ENCODE results near the gene PPP1R26. TPM values are rescaled to one million over a fixed set of nuclear protein-coding genes. Genes with fewer than 3 reads are reported as not detected.

The PPP1R26 gene
- total RNA-seq, 4 donors from 2014 or later = 21.5 to 26.5 (median 25.0) TPM

GRCh38 chr9:135473972-135474543 is 5.5 kb upstream of the PPP1R26 start:
- in situ Hi-C loops (cut with MboI; ENCODE audit: low pct_ligation_motif_present in 1 of 4, low pct_unique_long_range_greater_than_20kb in 1 of 4, low sequenced_read_pairs in 3 of 4) = no loop called here
- DNase-seq = no peak
- Histone ChIP-seq H3K4me1 (peaks cover 0 to 5% (median 2%) of the 10 kb centered on the region in 4 donors), H3K27ac (no peak overlapping the region), H3K36me3 (no peaks in the 10 kb centered on the region), H3K27me3 (no peaks in the 10 kb centered on the region), H3K4me3 (no peak overlapping the region), H3K9me3 (no peaks in the 10 kb centered on the region)
- 83% methylated on average over 12 of the region's 12 CpGs; no CpG with 5 or more reads in 1 of the 2 donors for WGBS, 2 donors (ENCODE audit: low coverage in 1 of 2)
- intact Hi-C loops (cut with DNase I; ENCODE audit: low total_unique reads) = no loop called here
- TF ChIP-seq POLR2AphosphoS5 (IDR thresholded peaks at IDR 0.05) = no peak
- TF ChIP-seq CTCF (IDR thresholded peaks at IDR 0.05) = no peak
- TF ChIP-seq POLR2A (IDR thresholded peaks at IDR 0.05) = no peak
- TF ChIP-seq EP300 (IDR thresholded peaks at IDR 0.05; ENCODE audit: low read depth) = no peak

- WGBS, 2 donors (ENCODE audit: low coverage in 1 of 2) = 41 to 80% methylated on average over 2 to 12 of the region's 12 CpGs
- H3K27me3 ChIP-seq = no peaks in the 10 kb centered on the region
- no peak for DNase-seq
- no peak overlapping the region for H3K27ac ChIP-seq
- H3K4me3 ChIP-seq = no peak overlapping the region
- no peaks in the 10 kb centered on the region for H3K36me3 ChIP-seq
- in situ Hi-C loops (cut with MboI; ENCODE audit: low pct_ligation_motif_present in 1 of 4, low pct_unique_long_range_greater_than_20kb in 1 of 4, low sequenced_read_pairs in 3 of 4) (no loop called here), intact Hi-C loops (cut with DNase I; ENCODE audit: low total_unique reads) (no loop called here)
- H3K4me1 ChIP-seq = peaks cover 0 to 6% (median 3%) of the 10 kb centered on the region in 4 donors
- no peaks in the 10 kb centered on the region for H3K9me3 ChIP-seq
- TF ChIP-seq CTCF (IDR thresholded peaks at IDR 0.05) (no peak), POLR2A (IDR thresholded peaks at IDR 0.05) (no peak), POLR2AphosphoS5 (IDR thresholded peaks at IDR 0.05) (no peak), EP300 (IDR thresholded peaks at IDR 0.05; ENCODE audit: low read depth) (no peak)
These were observed 4.7 kb upstream of the PPP1R26 start for GRCh38 chr9:135474915-135475314.

GRCh38 chr9:135476561-135477355 is 2.8 kb upstream of the PPP1R26 start:
- Histone ChIP-seq H3K36me3 (no peaks in the 10 kb centered on the region), H3K4me3 (no peak overlapping the region), H3K4me1 (peaks cover 3 to 17% (median 12%) of the 10 kb centered on the region in 4 donors), H3K9me3 (no peaks in the 10 kb centered on the region), H3K27ac (no peak overlapping the region), H3K27me3 (no peaks in the 10 kb centered on the region)
- TF ChIP-seq EP300 (IDR thresholded peaks at IDR 0.05; ENCODE audit: low read depth) (no peak), POLR2A (IDR thresholded peaks at IDR 0.05) (no peak), CTCF (IDR thresholded peaks at IDR 0.05) (no peak), POLR2AphosphoS5 (IDR thresholded peaks at IDR 0.05) (no peak)
- no peak for DNase-seq
- WGBS, 2 donors (ENCODE audit: low coverage in 1 of 2) = 87 to 88% methylated on average over 2 to 10 of the region's 10 CpGs
- intact Hi-C loops (cut with DNase I; ENCODE audit: low total_unique reads) (no loop called here), in situ Hi-C loops (cut with MboI; ENCODE audit: low pct_ligation_motif_present in 1 of 4, low pct_unique_long_range_greater_than_20kb in 1 of 4, low sequenced_read_pairs in 3 of 4) (no loop called here)

- Histone ChIP-seq H3K4me3 (no peak overlapping the region), H3K4me1 (peaks cover 3 to 22% (median 12%) of the 10 kb centered on the region in 4 donors), H3K36me3 (no peaks in the 10 kb centered on the region), H3K27ac (peak overlapping the region in 1 of 4 donors; percentile 87), H3K27me3 (no peaks in the 10 kb centered on the region), H3K9me3 (no peaks in the 10 kb centered on the region)
- in situ Hi-C loops (cut with MboI; ENCODE audit: low pct_ligation_motif_present in 1 of 4, low pct_unique_long_range_greater_than_20kb in 1 of 4, low sequenced_read_pairs in 3 of 4) = no loop called here
- TF ChIP-seq POLR2A (IDR thresholded peaks at IDR 0.05) (no peak), POLR2AphosphoS5 (IDR thresholded peaks at IDR 0.05) (no peak), EP300 (IDR thresholded peaks at IDR 0.05; ENCODE audit: low read depth) (no peak), CTCF (IDR thresholded peaks at IDR 0.05) (no peak)
- intact Hi-C loops (cut with DNase I; ENCODE audit: low total_unique reads) = no loop called here
- WGBS, 2 donors (ENCODE audit: low coverage in 1 of 2) = 78 to 83% methylated on average over 2 to 10 of the region's 10 CpGs
- no peak for DNase-seq
These were observed 1.4 kb upstream of the PPP1R26 start for GRCh38 chr9:135478191-135478590.
